ES-I3 (cell line): ENCODE data around the gene CFAP210.
"Not testable (repeated sequence)": the region's sequence is repeated elsewhere in the genome, so short reads cannot be mapped to it uniquely, and the experiment has no call there.

Source experiments
- H3K36me3 ChIP-seq: 2 replicates; pipeline ENCODE4 v1.6.1; 2013; ENCODE audit warnings: mild to moderate bottlenecking, low read length, control low read depth, moderate library complexity; ENCODE audit not compliant: insufficient read depth
- H3K4me1 ChIP-seq: 2 replicates; pipeline ENCODE4 v1.6.1; 2013; ENCODE audit warnings: mild to moderate bottlenecking, control low read depth, low read length; ENCODE audit not compliant: insufficient read depth
- H3K9ac ChIP-seq: 2 replicates; pipeline ENCODE4 v1.6.1; 2013; ENCODE audit warnings: low read depth, mild to moderate bottlenecking, low read length, moderate library complexity
- H3K9me3 ChIP-seq: 2 replicates; pipeline ENCODE4 v1.6.1; 2013; ENCODE audit warnings: mild to moderate bottlenecking, low read length, moderate library complexity; ENCODE audit not compliant: control insufficient read depth, insufficient read depth

CFAP210 gene

DNA sequence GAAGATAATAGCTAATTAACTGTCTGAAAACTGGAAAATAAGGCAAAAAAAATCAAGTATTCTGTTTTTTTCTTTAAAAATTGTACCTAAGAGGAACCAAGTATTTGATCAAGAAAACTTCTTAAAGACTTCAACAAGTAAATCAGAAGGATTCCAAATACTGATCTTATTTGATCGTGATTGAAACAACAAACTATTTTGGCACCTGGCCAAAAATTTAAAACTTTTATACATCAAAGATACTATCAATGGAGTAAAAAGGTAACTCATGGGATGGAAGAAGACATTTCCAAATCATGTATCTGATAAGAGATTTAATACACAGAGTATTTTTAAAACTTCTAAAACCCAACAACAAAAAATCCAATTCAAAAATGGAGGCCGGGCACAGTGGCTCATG lies 46.7 kb downstream of the CFAP210 start:
- no peaks in the 10 kb centered on the region for H3K4me1 ChIP-seq
- no peak overlapping the region for H3K9ac ChIP-seq
- no peaks in the 10 kb centered on the region for H3K9me3 ChIP-seq
- no peaks in the 10 kb centered on the region for H3K36me3 ChIP-seq

DNA sequence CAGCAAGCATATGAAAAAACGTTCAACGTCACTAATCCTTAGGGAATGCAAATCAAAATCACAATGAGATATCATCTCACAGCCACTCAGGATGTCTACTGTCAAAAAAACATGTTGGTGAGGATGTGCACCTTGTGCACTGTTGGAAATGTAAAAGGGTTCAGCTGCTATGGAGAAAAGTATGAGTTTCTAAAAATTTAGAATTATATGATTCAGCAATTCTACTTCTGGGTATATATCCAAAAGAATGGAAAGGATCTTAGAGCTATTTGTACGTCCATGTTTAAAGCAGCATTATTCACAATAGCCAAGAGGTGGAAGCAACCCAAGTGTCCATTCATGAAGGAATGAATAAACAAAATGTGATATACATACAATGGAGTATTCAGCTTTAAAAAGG lies 50.0 kb downstream of the CFAP210 start:
- Histone ChIP-seq H3K9me3 (no peaks in the 10 kb centered on the region), H3K4me1 (no peaks in the 10 kb centered on the region), H3K36me3 (no peaks in the 10 kb centered on the region), H3K9ac (no peak overlapping the region)

DNA sequence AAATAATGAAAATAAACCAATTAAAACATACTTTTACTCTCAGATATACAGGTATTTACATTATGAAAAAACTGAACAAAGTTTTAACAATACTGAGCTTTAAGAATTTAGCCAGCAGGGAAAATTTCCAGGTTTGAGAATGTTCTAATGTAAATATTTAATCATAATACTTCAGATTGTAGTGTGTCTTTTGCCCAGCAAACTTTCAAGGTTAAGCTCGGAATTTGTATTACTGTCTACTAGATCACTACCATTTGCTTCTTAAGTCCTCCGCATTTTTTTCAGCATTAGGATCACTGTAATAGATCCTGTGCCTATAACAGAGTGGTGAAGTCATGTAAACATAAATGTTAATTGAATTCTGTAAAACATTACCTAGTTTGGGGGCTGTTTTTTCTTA lies 52.7 kb downstream of the CFAP210 start:
- H3K9ac ChIP-seq = no peak overlapping the region
- peaks cover 6% of the 10 kb centered on the region; the same call in 1 of the 2 replicates for H3K4me1 ChIP-seq
- peaks cover 6% of the 10 kb centered on the region for H3K36me3 ChIP-seq
- no peaks in the 10 kb centered on the region for H3K9me3 ChIP-seq

- H3K4me1 ChIP-seq = peaks cover 6% of the 10 kb centered on the region; the same call in 1 of the 2 replicates
- no peaks in the 10 kb centered on the region for H3K9me3 ChIP-seq
- H3K36me3 ChIP-seq = peaks cover 11% of the 10 kb centered on the region
- no peak overlapping the region for H3K9ac ChIP-seq
Measured at GRCh38 chr2:169640104-169640503, 54.1 kb downstream of the CFAP210 start.

DNA sequence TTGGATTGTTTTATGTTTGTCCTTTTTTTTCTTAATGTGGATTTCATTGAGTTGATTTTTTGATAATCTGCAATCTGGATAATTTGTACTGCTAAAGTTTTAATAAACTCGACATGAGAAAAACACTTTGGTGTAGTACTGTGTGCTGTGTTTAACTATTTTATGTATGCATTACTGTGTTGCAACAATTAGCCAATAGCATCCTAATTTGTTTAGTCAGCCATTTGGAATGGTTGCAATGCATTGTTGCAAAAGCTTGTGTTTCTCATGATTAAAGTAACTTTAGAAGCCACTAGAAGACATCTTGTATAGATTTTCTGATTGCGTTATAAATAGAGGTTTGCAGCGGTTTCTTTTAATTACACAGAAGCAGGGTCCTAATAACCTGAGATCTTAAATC lies 56.6 kb downstream of the CFAP210 start:
- Histone ChIP-seq H3K9me3 (no peaks in the 10 kb centered on the region), H3K4me1 (peaks cover 6% of the 10 kb centered on the region; the same call in 1 of the 2 replicates), H3K36me3 (peaks cover 17% of the 10 kb centered on the region), H3K9ac (no peak overlapping the region)

DNA sequence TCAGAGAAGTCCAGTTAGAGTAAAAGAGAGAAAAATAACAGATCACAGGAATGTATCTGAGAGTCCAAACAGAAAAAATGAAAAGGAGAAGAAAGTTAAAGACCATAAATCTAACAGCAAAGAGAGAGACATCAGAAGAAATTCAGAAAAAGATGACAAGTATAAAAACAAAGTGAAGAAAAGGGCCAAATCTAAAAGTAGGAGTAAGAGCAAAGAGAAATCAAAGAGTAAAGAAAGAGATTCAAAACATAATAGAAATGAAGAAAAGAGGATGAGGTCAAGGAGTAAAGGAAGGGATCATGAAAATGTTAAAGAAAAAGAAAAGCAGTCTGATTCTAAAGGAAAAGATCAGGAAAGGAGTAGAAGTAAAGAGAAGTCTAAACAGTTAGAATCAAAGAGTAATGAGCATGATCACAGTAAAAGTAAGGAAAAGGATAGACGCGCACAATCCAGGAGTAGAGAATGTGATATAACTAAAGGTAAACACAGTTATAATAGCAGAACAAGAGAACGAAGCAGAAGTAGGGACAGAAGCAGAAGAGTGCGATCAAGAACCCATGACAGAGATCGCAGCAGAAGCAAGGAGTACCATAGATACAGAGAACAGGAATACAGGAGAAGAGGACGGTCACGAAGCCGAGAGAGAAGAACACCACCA lies 57.6 kb downstream of the CFAP210 start:
- H3K4me1 ChIP-seq = peaks cover 6% of the 10 kb centered on the region; the same call in 1 of the 2 replicates
- H3K9ac ChIP-seq = no peak overlapping the region
- no peaks in the 10 kb centered on the region; the same call in 1 of the 2 replicates for H3K9me3 ChIP-seq
- H3K36me3 ChIP-seq = peaks cover 19% of the 10 kb centered on the region

GRCh38 chr2:169625781-169626180 lies 68.4 kb downstream of the CFAP210 start:
- Histone ChIP-seq H3K4me1 (no peaks in the 10 kb centered on the region), H3K36me3 (no peaks in the 10 kb centered on the region), H3K9me3 (no peaks in the 10 kb centered on the region), H3K9ac (no peak overlapping the region)

GRCh38 chr2:169623235-169623634 lies 71.0 kb downstream of the CFAP210 start:
- no peaks in the 10 kb centered on the region for H3K4me1 ChIP-seq
- H3K9me3 ChIP-seq = no peaks in the 10 kb centered on the region
- H3K36me3 ChIP-seq = no peaks in the 10 kb centered on the region
- no peak overlapping the region for H3K9ac ChIP-seq

DNA sequence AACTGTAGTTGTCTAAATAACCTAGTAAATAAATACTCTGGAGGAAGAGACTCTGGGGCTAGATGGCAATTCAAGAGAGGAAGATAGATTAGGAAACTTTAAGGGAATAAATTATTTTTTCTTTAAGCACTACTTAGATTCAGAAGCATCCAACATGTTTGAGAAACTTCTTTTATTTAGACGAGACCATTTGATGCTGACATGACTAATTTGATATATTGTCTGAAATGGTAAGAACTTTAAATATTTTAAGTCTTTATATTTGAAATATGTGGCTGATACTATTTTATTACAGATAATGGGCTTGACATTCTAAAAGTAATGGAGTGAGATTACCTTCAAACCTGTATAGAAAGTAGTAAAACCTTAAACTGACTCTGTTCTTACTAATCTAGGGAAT lies 73.7 kb downstream of the CFAP210 start:
- Histone ChIP-seq H3K36me3 (peaks cover under 1% of the 10 kb centered on the region), H3K9me3 (no peaks in the 10 kb centered on the region), H3K9ac (no peak overlapping the region), H3K4me1 (no peaks in the 10 kb centered on the region)

DNA sequence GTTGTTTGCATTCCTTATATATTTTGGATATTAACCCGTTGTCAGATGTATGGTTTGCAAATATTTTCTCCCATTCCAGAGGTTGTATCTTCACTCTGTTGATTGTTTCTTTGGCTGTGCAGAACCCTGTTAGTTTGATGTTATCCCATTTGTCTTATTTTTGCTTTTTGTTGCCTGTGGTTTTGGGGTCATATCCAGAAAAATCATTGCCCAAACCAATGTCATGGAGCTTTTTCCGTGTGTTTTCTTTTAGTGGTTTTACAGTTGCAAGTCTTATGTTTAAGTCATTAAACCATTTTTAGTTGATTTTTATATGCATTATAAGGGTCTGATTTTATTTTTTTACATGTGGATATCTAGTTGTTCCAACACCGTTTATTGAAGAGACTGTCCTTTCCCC lies 74.3 kb downstream of the CFAP210 start:
- Histone ChIP-seq H3K9ac (no peak overlapping the region), H3K9me3 (no peaks in the 10 kb centered on the region), H3K36me3 (peaks cover 4% of the 10 kb centered on the region), H3K4me1 (no peaks in the 10 kb centered on the region)

DNA sequence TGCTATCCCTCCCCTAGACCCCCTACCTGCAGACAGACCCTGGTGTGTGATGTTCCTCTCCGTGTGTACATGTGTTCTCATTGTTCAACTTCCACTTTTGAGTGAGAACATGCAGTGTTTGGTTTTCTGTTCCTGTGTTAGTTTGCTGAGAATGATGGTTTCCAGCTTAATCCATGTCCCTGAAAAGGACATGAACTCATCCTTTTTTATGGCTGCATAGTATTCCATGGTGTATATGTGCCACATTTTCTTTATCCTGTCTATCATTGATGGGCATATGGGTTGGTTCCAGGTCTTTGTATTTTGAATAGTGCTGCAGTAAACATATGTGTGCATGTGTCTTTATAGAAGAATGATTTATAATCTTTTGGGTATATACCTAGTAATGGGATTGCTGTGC lies 78.2 kb downstream of the CFAP210 start:
- not testable (repeated sequence) for H3K4me1 ChIP-seq, H3K9me3 ChIP-seq, H3K9ac ChIP-seq
- H3K36me3 ChIP-seq = peaks cover 14% of the 10 kb centered on the region

DNA sequence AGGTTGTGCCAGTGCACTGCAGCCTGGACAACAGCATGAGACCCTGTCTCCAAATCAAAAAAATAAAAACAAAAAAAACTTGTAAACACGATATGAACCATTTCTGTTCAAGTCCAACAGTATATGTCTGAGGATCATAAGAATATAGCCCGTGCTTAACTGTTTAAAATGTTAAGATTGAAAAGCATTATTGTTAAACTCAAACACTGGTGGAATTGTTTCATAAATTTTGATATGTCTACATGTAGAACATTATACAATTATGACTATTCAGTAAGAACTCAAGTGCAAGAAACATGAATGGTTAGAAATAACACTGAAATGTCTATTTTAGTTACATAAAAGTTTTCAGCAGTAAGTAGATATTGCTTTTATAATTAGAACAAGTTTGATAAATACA lies 80.3 kb downstream of the CFAP210 start:
- no peak overlapping the region for H3K9ac ChIP-seq
- H3K4me1 ChIP-seq = no peaks in the 10 kb centered on the region
- H3K36me3 ChIP-seq = peaks cover 14% of the 10 kb centered on the region
- H3K9me3 ChIP-seq = no peaks in the 10 kb centered on the region

- Histone ChIP-seq H3K4me1 (no peaks in the 10 kb centered on the region), H3K9ac (no peak overlapping the region), H3K9me3 (no peaks in the 10 kb centered on the region), H3K36me3 (peaks cover 11% of the 10 kb centered on the region)
Measured at GRCh38 chr2:169609264-169609663, 84.9 kb downstream of the CFAP210 start.

DNA sequence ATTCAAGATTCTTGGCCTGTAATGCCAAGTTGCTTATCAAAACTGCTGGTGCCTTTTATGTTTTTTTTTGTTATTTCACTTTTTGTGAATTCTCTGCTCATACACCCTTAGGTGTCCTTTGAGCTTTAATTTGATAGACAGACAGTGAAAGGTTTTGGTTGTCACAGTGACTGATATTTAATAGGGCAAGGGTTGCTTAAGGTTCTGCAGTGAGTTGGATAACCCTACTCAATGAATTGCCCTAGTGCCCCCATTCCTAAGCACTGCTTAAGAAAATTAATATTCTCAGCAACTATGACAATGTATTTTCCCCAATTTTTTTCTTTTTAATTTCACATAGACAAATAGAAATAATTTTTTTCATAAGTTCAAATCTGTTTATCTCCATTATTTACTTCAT lies 94.6 kb downstream of the CFAP210 start:
- H3K4me1 ChIP-seq = no peaks in the 10 kb centered on the region
- no peaks in the 10 kb centered on the region for H3K36me3 ChIP-seq

DNA sequence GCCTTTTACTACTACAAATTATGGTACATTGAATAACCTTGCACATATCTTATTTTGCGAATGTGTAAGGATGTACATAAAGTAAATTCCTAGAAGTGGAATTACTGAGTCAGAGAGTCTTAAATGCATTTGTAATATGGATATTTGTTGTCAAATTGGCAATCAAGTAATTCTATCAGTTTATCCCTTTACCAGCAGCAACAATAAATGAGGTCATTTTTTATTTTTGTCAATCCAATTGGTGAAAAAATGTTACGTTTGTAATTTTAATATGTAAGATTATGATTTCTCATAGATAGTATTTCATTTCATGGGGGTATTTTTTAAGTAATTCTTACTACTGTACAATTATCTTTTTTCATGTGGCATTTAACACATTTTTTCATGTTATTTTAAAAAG lies 95.2 kb downstream of the CFAP210 start:
- no peaks in the 10 kb centered on the region for H3K9me3 ChIP-seq
- no peaks in the 10 kb centered on the region for H3K4me1 ChIP-seq
- H3K9ac ChIP-seq = no peak overlapping the region
- H3K36me3 ChIP-seq = no peaks in the 10 kb centered on the region

More for the DNA sequence above, 94.6 kb downstream of the CFAP210 start:
- H3K9me3 ChIP-seq = no peaks in the 10 kb centered on the region
- H3K9ac ChIP-seq = no peak overlapping the region

- H3K9me3 ChIP-seq, H3K36me3 ChIP-seq, H3K9ac ChIP-seq, H3K4me1 ChIP-seq: not testable (repeated sequence)
Measured at GRCh38 chr2:169596546-169596945, 97.7 kb downstream of the CFAP210 start.
